ENCODE measurements around the gene LOX.

Gene LOX

DNA sequence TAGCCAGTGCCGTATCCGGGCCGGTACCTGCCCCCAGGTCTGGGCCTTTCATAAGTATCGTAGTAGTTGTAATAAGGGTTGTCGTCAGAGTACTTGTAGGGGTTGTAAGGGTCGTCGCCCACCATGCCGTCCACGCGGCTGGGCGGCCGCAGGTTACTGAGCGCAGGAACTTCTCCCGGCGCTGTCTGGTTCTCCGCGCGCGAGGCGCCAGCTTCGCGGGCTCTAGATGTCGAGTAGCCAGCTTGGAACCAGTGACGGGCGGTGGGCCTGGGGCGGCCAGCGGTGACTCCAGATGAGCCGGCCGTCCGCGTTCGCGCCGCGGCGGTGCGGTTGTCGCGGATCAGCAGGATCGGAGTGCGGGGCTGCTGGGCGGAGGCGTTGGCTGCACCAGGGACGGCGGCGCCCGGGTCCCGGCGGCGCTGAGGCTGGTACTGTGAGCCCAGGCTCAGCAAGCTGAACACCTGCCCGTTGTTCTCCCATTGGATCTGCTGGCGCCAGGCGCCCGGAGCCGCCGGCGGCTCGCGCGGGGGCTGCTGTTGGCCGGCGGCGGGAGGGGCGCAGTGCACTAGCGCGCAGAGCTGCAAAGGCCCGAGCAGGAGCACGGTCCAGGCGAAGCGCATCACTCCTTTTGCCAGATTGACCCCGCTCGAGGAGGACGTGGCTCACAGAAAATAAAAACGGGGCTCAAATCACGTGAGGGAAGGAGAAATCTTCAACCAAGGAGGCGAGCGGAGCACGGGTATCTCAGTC lies 518 bp downstream of the LOX start:
- TF ChIP-seq FOXP2 (optimal IDR thresholded peaks at IDR 0.05; ENCODE audit: borderline replicate concordance, extremely low read depth, extremely low read length, insufficient read depth), result no peak

DNA sequence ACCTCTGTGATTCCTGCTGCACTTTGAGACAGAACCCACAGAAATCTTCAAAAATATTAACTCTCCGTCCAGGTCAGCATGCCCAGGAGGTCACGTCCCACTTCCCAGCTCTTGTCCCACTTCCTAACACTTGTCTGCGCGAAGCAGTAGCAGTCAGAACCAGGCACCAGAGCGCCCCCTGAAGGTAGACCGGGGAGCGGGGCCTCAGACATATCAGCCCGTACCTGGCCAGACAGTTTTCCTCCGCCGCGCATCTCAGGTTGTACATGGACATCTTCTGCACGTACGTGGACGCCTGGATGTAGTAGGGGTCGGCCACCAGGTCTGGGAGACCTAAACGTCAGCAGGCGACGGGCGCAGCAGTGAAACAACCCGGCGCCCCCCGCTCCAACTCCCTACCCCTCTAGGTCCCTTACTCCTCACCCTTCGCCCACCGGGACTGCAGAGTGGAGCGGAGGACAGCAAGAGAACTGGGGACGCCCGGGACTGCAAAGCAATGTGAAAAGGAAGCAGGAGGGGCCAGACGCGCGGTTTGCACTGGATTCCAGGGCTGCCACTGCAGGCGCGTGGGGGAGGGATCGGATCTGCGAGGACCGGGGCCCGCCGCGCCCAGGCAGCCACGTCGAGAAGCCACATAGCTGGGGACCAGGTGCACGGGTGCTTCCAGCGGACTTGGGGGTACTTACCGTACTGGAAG lies 1.2 kb downstream of the LOX start:
- TF ChIP-seq POLR2AphosphoS5 (IDR thresholded peaks at IDR 0.05; ENCODE audit: low read depth, low read length), result no peak
- TF ChIP-seq SIN3A (IDR thresholded peaks at IDR 0.05; ENCODE audit: borderline replicate concordance, insufficient read depth, low read length), result no peak
- no peak for TF ChIP-seq FOXP2 (optimal IDR thresholded peaks at IDR 0.05; ENCODE audit: borderline replicate concordance, extremely low read depth, extremely low read length, insufficient read depth)
- no peak for TF ChIP-seq TAF1 (IDR thresholded peaks at IDR 0.05; ENCODE audit: borderline replicate concordance, insufficient read depth, low read length)
- TF ChIP-seq, protein P1, sequence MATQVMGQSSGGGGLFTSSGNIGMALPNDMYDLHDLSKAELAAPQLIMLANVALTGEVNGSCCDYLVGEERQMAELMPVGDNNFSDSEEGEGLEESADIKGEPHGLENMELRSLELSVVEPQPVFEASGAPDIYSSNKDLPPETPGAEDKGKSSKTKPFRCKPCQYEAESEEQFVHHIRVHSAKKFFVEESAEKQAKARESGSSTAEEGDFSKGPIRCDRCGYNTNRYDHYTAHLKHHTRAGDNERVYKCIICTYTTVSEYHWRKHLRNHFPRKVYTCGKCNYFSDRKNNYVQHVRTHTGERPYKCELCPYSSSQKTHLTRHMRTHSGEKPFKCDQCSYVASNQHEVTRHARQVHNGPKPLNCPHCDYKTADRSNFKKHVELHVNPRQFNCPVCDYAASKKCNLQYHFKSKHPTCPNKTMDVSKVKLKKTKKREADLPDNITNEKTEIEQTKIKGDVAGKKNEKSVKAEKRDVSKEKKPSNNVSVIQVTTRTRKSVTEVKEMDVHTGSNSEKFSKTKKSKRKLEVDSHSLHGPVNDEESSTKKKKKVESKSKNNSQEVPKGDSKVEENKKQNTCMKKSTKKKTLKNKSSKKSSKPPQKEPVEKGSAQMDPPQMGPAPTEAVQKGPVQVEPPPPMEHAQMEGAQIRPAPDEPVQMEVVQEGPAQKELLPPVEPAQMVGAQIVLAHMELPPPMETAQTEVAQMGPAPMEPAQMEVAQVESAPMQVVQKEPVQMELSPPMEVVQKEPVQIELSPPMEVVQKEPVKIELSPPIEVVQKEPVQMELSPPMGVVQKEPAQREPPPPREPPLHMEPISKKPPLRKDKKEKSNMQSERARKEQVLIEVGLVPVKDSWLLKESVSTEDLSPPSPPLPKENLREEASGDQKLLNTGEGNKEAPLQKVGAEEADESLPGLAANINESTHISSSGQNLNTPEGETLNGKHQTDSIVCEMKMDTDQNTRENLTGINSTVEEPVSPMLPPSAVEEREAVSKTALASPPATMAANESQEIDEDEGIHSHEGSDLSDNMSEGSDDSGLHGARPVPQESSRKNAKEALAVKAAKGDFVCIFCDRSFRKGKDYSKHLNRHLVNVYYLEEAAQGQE (IDR thresholded peaks at IDR 0.05; ENCODE audit: insufficient read depth in 1 of 2, low read depth in 2 of 2, low read length in 2 of 2), result no peak

DNA sequence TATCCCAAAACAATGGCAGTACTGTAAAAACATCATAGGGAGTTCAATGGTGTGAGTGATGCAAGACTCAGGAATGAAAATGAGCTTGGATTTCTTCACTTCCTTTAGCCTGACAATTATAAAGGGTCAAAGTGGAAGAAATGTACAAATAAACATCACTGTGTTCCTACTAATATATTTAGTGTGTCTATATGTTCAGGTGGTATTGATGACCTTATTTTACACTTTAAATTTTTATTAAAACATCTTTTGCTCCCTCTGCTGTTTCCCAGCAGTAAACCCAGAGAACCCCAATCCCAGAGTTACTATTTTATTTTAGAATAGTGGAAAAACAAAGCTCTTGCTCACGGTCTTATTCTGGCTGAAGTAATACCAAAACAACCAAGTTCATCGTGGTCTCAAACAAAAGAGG lies 2.0 kb downstream of the LOX start:
- no peak for TF ChIP-seq FOXP2 (optimal IDR thresholded peaks at IDR 0.05; ENCODE audit: borderline replicate concordance, extremely low read depth, extremely low read length, insufficient read depth)
- no peak for TF ChIP-seq SIN3A (IDR thresholded peaks at IDR 0.05; ENCODE audit: borderline replicate concordance, insufficient read depth, low read length)
- TF ChIP-seq TAF1 (IDR thresholded peaks at IDR 0.05; ENCODE audit: borderline replicate concordance, insufficient read depth, low read length), result no peak
- TF ChIP-seq, protein P1 (IDR thresholded peaks at IDR 0.05; ENCODE audit: insufficient read depth in 1 of 2, low read depth in 2 of 2, low read length in 2 of 2), result no peak
- TF ChIP-seq POLR2AphosphoS5 (IDR thresholded peaks at IDR 0.05; ENCODE audit: low read depth, low read length), result no peak

DNA sequence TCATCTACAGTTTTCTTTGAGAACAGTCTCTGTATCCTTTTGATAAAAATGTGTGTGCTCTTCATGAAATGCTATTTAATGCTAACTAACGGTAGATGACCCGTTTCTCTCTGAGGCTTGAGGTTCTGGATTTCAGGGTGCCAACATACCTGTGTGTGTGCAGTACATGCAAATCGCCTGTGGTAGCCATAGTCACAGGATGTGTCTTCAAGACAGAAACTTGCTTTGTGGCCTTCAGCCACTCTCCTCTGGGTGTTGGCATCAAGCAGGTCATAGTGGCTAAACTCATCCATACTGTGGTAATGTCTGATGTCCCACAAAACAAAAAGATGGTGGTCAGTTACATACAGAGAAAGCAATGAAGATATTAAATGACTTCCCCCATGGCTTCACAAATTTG lies 4.2 kb downstream of the LOX start:
- TF ChIP-seq FOXP2 (optimal IDR thresholded peaks at IDR 0.05; ENCODE audit: borderline replicate concordance, extremely low read depth, extremely low read length, insufficient read depth), result no peak
- no peak for TF ChIP-seq SIN3A (IDR thresholded peaks at IDR 0.05; ENCODE audit: borderline replicate concordance, insufficient read depth, low read length)
- no peak for TF ChIP-seq TAF1 (IDR thresholded peaks at IDR 0.05; ENCODE audit: borderline replicate concordance, insufficient read depth, low read length)
- TF ChIP-seq, protein P1 (IDR thresholded peaks at IDR 0.05; ENCODE audit: insufficient read depth in 1 of 2, low read depth in 2 of 2, low read length in 2 of 2), result no peak
- TF ChIP-seq POLR2AphosphoS5 (IDR thresholded peaks at IDR 0.05; ENCODE audit: low read depth, low read length), result no peak

DNA sequence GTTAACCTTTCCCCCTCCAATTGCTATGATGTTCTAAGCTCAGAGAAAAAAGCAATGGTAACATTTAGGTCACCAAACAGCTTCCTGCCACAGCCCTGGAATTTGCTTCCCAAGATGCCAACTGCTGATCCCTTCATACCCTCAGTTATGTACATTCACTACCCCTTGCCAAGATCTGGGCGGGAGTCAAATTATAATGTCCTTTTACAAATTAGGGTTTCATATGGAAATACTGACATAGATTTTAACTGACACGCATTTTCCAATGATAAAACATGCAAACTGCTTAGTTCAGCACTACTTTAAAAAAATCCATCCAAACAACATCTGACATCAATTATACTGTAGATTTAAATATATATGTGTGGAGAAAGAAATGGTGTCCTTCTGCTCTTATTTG lies 5.0 kb downstream of the LOX start:
- no peak for TF ChIP-seq FOXP2 (optimal IDR thresholded peaks at IDR 0.05; ENCODE audit: borderline replicate concordance, extremely low read depth, extremely low read length, insufficient read depth)

DNA sequence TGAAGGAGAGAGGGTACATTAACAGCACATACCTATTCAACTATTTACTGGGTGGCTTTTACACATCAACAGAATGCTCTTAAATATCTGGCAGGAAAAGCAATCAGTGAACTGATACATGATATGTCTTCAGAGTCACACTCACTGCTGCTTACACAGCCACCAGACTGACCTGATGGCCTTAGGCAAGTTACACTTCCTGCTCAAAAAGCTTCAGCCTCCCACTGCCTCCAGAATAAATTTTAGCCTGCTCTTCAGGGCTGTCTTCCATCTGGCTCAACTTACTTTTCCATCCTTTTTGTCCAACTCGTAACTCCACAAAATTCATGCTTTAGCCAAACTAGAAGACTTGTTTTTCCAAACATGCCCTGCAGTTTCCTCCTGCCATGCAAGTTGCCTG lies 10.7 kb downstream of the LOX start:
- no peak for TF ChIP-seq SIN3A (IDR thresholded peaks at IDR 0.05; ENCODE audit: borderline replicate concordance, insufficient read depth, low read length)
- no peak for TF ChIP-seq POLR2AphosphoS5 (IDR thresholded peaks at IDR 0.05; ENCODE audit: low read depth, low read length)
- TF ChIP-seq, protein P1 (IDR thresholded peaks at IDR 0.05; ENCODE audit: insufficient read depth in 1 of 2, low read depth in 2 of 2, low read length in 2 of 2), result no peak
- no peak for TF ChIP-seq TAF1 (IDR thresholded peaks at IDR 0.05; ENCODE audit: borderline replicate concordance, insufficient read depth, low read length)
- TF ChIP-seq FOXP2 (optimal IDR thresholded peaks at IDR 0.05; ENCODE audit: borderline replicate concordance, extremely low read depth, extremely low read length, insufficient read depth), result no peak

Measured in PFSK-1 (cell line).